SK-MEL-5 (cell line): ENCODE measurements around the gene UCP2. TPM values are rescaled to one million over a fixed set of nuclear protein-coding genes. Genes with fewer than 3 reads are reported as not detected.
A peak's percentile ranks its signal among the peaks of the same experiment; 100 is the strongest.

ENCODE experiments used
- DNase-seq: peaks from one replicate; pipeline ENCODE4 v3.0.0-alpha.2; 2016; ENCODE audit warnings: low read depth, low spot score
- in situ Hi-C: cut with HindIII; loops from 2 replicates; pipeline ENCODE4 v1.10.0; 2016; ENCODE audit warnings: low sequenced_read_pairs, high pct_unique_total_duplicates, low pct_unique_long_range_greater_than_20kb
- total RNA-seq: library from RNA; depleted of rRNA; stranded (reverse); fragments of >200 nt; shearing (Covaris generic); gene quantifications from 2 replicates; pipeline ENCODE4 v1.2.3, GENCODE V29; 2014

The UCP2 gene
- total RNA-seq, 1 experiment from 2014 or later: 0.63 TPM

DNA sequence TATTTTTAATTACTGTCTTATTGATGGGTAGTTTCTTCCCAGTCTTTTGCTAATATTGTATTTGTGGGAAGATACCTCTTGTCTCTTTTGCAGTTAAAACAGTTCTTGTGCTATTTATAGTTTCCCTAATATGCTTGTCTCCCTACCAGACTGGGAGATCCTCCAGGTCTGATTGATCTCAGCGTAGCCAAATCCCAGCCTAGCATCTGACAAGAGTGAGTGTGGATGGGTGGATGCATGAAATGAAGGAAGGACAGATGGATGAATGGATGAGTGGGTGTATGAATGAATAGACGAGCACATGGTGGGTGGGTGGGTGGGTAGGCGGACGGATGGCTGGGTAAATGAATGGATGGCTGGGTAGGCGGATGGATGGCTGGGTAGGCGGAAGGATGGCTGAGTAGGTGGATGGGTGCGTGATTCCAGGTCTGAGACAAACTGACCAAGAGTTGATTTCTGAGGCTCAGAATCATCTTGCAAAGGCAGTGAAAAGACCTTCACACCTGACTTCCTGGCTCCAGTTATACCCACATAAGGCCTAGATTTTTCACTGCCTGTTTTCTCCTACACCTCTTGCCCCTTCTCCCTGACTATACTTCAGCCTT, 20.4 kb downstream of the UCP2 start:
- in situ Hi-C loops: no loop called here
- DNase-seq: no peak

DNA sequence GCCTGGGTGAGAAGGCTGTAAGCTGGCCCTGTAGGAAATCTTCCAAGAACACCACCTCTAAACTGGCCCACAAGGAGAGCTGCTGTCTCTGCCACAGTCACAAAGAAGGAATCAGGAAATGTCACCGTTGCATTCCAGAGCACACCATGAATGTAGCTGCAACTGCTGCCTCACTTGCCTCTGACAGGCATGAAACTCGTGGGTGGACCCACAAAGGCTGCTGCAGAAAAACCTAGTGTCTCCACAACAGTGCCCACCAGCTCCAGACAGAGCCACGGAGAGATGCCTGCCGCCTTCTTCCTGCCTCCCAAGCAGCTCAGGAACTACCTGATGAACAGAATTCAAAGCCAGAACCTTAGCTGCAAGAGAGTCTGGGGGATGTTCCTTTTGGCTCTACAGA, 21.3 kb downstream of the UCP2 start:
- in situ Hi-C loops: no loop called here
- DNase-seq: no peak

DNA sequence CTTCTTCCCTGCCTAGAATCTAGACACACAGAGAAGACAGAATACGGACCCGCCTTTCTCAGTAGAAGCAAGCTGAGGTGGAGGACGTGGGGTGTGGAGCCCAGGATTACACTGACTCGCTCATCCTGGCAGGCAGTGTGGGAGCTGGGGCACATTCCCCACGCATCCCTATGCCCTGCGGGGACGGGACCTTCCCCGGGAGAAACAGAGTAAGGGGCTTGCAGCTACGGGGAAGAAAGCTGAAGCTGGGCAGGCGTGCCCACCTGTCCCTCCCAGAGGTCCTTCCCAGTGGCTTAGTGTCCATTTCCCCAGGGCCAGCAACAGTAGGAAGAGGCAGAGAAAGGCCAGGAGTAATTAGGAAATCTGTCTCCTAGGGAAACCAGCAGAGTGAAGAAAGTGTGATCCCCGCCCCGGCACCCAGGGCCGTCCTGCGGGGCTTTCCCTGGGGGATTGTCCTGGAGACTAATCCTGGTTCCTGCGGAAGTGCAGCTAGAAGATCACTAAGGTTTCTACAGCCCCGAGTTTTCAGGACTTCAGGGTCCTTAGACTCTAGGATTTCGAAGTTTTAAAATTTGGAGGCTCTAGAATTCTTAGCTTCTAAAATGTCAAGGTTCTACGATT, 24.0 kb downstream of the UCP2 start:
- in situ Hi-C loops: no loop called here
- DNase-seq: no peak

DNA sequence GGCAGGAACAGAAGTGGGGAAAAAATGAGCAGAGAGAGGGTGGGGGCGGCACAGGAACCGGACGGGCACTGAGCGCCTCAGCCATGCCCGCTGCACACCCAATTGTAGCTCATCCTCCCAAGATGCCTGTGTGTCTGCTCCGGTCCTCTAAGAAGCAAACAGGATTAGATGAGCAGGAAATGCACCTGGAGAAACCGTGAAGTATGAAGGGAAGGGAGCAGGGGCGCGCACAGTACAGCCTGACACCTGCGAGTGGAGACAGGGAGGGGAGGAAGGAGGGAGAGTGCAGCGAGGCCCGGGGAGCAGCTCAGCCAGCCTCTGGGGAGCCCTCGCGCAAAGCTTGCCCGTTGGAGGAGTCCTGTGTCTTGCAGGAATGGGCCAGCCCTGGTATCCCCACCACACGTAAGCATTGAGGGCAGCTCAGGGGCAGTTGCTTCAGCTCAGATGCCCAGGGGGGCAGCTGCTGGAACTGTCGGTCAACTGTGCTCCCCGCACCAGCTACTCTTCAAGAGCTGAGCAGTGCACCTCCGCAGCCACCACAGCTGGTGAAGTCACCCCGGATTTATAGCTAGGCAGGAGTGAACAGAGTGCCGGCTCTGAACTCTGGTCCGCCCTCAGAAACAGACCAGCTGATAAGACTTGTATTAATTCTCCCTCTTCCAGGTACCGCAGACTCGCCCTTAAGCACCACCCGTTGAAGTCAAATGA, 24.8 kb downstream of the UCP2 start:
- DNase-seq: no peak
- in situ Hi-C loops: no loop called here

DNA sequence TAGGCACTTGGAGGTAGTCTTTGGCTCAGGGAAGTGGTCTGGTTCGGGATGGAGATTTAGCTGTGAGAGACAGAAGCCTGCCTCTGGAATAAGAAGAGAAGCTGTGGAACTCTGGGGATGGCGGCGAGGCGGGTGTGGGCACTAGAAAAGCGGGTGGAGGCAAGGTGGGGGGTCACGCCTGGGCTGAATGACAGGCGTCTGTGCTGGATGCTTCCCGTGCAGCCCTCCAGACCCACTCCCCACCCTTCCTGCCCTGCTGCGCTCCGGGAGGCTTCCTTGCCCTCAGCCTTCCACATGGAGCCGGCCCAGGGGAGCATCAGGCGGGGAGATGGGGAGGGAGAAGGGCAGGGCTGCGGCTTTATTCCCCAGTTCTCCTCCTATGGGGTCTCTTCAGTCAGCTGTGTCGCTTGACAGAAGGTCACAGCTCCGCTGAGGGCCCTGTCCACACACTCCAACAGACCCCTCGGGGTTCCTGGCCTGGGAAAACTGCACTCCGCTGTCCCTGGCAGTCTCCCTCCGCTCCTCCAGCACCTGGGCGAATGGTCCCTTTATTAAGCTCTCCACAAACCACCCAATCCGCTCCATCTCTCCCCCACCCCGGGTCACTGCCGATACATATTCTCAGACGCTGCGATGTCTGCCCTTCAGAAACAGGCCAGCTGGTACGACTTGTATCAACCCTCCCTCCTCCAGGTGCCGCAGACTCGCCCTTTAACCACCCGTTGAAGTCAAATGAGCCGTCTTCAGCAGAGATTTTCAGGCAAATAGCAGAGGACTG, 25.6 kb downstream of the UCP2 start:
- in situ Hi-C loops: no loop called here
- no peak for DNase-seq

DNA sequence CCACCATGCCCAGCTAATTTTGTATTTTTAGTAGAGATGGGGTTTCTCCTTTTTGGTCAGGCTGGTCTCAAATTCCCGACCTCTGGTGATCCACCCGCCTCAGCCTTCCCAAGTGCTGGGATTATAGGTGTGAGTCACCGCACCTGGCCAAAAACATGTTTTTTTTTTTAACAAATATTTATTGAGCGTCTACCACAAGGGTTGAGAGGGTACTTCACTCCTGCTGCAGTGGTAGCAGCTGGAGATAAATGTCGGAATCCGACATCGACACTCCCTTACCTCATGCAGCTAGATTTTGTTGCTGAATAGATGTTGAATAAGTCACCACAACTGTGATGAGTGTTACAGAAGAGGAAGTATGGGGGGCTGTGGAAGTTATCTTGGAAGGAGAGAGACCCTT, 30.8 kb downstream of the UCP2 start:
- no peak for DNase-seq
- in situ Hi-C loops: no loop called here

DNA sequence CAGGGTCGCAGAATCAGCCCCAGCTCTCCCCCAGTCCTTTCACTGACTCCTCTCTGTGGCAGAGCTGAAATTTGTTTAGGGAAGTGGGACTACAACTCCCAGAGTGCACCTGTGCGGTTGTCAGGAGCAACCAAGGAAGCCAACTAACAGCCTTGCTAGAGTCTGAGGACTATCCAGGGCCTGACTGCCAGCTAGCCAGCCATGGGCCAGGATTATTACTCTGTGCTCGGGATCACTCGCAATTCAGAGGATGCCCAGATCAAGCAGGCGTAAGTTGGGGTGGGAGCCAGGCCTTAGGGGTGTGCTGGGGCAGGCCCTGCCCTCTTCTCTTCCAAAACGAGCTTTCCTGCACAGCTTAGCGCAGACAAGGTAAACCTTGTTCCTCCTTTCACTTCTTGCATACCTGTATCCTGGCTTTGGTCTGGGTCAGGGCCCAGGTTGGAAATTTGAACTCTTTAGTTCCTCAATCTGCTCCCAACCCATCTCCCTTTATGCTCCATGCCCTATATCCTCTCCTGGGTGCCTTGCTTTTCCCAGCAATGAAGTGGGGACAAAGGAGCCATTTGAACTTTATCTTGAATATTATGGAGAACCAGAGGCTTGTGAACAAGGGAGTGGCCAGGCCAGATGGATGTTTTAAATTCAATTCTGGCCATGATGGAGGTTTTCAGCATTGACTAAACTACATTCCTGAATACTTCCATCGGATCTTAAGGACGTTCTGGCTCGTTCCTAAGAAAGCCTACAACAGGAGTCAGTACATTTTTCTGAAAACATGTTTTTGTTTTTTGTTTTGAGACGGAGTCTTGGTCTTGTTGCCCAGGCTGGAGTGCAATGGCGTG, 31.6 kb downstream of the UCP2 start, which contains the start of gene DNAJB13:
Gene DNAJB13 (plus strand): TSS at position 158 of the 842 bp plus-strand sequence. CDS start 44 bp downstream, at position 202.
- peak; percentile 87 for DNase-seq
- in situ Hi-C loops: no loop called here

DNA sequence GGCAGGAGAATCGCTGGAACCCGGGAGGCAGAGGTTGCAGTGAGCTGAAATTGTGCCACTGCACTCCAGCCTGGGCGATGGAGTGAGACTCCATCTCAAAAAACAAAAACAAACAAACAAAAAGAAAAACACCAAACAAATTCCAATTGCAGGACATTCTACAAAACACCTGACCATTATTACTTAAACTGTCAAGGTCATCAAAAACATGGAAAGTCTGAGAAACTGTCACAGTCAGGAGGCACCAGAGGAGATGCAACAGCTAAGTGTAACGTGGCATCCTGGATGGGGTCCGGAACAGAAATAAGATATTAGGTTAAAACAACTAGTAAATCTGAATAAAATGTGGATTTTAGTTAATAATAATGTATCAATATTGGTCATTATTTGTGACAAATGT, 32.7 kb downstream of the UCP2 start:
- in situ Hi-C loops: no loop called here
- no peak for DNase-seq

DNA sequence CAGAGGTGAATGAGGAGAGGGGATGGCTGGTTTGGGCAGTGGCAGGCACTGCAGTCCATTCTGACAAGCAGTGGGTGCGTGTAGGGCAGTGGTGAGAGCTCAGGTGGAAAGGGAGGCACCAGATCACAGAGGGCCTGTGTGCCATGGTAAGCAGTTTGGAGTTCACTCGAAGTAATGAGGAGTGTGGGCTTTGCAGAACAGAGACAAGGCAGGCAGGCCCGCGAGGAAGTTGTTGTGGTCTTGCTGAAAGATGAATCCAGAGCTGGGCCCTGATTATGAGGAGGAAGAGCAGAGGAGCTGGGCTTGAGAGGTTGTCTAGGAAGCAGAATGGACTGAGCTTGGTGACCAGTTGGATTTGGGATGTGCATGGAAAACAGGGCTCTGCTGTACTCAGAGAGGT, 33.4 kb downstream of the UCP2 start:
- no peak for DNase-seq
- in situ Hi-C loops: no loop called here

DNA sequence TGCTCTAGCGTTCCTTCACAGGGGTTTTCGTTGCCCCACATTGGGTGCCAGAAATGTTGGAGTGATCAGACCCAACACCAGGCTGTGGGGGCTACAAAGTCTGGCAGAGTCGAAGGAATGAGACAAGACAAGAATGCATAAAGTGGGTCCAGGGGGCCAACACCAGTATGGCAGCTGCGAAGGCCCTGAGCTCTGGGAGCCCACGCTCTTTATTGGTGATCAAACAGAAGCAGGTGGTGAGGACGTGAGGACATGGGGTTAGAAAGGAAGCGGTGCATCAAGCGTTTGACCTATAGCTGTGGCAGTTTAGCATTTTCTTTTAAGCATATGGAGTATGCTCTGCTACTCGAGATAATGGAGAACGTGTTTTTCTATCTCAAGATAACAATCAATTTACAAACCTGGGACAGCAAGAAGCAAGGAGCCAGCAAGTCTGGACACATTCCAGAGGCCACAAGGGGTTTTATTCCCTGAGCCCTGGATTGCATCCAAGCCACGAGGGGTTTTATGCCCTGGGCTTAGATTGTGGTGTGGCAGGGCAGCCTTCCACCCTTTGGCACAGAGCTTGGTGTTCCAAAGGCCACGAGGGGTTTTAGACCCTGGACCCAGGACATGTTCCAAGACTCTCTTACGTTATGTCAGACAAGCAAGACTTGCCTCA, 35.7 kb downstream of the UCP2 start:
- no peak for DNase-seq
- in situ Hi-C loops: no loop called here

DNA sequence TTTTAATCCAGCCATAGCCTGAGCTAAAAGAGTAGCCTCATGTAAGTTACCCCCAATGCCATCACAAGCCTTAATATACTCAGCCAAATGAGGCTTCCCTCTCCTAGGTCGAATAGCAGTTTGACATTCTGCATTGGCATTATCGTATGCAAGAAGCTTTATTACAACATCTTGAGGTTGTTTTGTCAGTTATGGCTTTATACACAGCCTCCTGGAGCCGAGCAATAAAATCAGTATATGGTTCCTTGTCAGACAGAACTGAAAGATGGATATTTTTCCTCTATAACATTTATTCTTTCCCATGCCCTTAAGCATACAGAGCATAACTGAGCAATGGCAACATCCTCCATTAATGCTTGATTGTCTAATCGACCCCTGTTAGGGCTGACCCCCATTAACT, 37.2 kb downstream of the UCP2 start:
- in situ Hi-C loops: no loop called here
- DNase-seq: no peak

DNA sequence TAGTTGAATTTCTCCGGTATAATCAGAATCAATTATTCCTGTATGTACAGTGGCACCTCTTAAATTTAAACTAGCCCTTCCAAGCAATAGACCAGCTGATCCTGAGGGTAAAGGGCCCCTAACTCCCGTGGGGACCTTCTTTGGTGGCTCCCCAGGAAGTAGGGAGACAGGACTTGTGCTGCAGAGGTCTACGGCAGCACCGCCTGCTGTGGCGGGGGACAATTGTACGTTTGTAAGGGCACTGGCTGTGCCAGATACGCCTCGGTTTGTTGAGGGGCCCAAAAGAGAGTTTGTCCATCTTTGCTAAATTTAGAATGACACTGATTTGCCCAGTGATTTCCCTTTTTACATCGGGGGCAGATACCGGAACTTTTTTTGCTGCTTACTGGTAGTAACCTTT, 37.7 kb downstream of the UCP2 start:
- in situ Hi-C loops: no loop called here
- no peak for DNase-seq

DNA sequence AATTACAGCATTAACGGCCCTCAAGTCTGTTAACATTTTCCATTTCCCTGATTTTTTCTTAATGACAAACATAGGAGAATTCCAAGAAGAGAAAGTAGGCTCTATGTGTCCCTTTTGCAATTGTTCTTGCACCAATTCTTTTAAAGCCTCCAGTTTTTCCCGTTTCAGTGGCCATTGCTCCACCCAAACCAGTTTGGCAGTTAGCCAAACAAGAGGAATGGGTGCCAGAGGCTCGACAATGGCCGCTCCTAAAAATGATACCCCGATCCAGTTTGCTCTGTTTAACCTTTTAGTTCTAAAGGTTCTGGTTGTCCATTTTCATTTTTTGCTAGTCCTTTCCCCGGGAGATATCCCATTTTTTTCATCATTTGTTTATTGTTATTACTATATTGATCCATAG, 38.6 kb downstream of the UCP2 start:
- in situ Hi-C loops: no loop called here
- no peak for DNase-seq

DNA sequence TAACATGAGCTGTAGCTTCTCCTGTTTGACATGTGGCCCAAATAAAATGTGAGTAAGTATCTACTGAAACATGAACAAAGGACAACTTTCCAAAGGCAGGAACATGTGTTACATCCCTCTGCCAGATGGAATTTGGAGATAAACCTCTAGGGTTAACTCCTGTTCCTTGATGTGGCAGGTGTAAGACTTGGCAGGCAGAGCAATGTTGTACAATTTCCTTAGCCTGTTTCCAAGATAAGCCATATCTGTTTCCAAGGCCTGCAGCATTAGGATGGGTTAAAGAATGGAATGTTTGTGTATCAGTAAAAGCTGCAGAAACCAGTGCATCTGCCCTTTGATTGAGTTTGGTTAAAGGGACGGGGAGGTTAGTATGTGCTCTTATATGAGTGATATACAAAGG, 40.6 kb downstream of the UCP2 start:
- no peak for DNase-seq
- in situ Hi-C loops: no loop called here

DNA sequence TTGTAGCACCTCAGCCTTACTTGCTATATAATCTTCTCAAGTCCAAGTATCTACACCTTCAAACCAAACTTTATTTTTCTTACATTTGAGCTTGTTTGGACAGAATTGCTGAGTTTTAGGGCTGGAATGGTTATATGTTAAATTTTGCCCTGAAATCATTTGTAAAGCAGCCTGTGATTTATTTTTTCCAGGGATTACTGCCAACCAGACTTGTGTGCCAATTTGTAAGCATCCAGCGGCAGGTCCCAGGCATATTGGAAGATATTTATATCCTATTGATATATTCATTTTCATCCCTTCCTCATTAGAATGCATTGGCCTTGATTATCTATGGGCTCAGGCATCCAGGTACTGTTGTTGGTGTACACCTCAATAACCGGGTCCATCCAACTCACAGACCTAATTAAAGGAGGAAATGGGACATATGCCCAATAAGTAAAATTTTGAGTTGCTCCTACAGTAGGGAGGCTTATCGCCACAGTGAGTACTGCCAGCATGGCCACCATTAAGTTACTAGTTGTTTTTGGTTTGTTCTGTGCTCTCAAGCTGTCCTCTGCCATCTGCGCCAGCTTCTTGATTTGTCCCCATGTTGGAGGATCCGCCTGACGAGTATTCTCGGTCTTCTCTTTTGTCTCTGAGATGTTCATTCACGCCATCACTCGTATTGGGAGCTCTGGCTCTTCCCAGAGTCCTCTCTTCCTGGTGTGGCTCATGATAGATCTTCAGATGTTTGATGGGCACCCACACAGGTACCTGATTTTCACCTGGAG, 41.7 kb downstream of the UCP2 start:
- in situ Hi-C loops: no loop called here
- DNase-seq: no peak

DNA sequence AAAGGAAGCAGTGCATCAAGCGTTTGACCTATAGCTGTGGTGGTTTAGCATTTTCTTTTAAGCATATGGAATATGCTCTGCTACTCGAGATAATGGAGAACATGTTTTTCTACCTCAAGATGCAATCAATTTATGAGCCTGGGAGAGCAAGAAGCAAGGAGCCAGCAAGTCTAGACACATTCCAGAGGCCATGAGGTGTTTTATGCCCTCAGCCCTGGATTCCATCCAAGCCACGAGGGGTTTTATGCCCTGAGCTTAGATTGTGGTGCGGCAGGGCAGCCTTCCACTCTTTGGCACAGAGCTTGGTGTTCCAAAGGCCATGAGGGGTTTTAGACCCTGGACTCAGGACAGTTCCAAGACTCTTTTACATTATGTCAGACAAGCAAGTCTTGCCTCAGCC, 43.5 kb downstream of the UCP2 start:
- in situ Hi-C loops: no loop called here
- no peak for DNase-seq
